NCI-H2171 (cell line): ENCODE measurements around the gene HAT1.

Experiments used
- DNase-seq: peaks from one replicate; lab custom pipeline; 2025; lab: John Stamatoyannopoulos, UW

Gene HAT1

DNA sequence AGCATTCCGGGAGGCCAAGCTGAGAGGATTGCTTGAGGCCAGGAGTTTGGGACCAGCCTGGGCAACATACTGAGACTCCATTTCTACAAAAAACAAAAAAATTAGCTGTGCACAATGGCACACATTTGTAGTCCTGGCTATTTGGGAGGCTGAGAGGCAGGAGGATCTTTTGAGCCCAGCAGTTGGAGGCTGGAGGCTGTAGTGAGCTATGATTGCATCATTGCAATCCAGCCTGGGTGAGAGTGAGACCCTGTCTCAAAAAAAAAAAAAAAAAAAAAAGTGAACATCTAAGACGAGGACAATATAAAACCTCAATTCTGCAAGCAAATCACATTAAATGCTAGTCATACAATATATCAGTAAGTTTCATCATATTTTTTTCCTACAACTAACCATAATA lies 2.8 kb upstream of the HAT1 start:
- DNase-seq, result no peak

DNA sequence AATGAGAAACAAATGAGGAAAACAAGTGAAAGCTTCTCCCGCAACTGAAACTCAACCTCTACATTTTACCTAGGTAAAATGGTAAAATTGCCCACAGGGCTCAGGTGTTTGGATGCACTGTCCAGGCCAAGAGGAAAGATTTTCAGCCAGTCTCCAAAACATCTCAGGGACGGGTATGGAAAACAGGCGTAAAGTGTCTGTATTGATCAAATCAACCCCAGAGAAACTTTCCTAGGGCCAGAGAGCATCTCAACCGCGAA lies 361 bp upstream of the HAT1 start:
- no peak for DNase-seq

DNA sequence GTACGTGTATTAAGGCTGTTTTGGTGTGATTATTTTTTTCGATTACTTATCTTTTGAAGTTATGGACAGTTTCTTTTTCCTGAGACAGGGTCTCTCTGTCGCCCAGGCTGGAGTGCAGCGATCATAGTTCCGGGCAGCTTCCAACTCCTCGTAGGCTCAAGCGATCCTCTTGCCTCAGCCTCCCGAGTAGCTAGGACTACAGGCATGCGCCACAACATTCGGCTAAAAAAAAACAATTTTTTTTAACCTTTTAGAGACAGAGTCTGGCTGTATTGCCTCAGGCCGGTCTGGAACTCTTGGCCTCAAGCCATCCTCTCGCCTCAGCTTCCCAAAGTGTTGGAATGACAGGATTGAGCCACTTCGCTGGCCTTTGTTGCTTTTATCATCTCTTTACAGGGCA lies 945 bp downstream of the HAT1 start:
- no peak for DNase-seq

DNA sequence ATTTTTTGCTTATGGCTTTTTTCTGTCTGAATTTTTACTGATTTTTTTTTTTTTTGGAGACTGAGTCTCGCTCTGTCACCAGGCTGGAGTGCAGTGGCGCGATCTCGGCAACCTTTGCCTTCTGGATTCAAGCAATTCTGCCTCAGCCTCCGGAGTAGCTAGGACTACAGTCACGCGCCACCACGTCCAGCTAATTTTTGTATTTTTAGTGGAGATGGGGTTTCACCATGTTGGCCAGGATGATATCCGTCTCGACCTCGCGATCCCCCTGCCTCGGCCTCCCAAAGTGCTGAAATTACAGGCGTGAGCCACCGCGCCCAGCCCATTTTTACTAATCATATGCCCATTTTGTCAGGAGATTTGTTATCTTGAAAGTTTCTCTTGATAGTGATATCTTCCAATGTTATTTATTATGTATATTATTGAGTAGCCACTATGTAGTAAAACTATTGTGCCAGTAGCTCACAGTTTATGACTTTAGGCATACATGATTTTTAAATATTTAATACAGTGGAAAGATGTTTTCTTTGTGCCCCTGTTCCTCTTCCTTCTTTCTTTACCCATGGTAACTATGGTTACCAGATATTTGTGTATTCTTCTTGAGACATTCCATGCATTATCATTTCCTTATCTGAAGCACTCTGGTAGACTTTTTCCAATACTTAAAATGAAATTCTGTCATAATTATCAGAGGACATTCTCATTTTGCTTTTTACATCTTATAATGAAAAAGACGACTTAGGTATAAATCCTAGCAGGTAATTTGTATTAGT lies 2.1 kb downstream of the HAT1 start:
- no peak for DNase-seq

DNA sequence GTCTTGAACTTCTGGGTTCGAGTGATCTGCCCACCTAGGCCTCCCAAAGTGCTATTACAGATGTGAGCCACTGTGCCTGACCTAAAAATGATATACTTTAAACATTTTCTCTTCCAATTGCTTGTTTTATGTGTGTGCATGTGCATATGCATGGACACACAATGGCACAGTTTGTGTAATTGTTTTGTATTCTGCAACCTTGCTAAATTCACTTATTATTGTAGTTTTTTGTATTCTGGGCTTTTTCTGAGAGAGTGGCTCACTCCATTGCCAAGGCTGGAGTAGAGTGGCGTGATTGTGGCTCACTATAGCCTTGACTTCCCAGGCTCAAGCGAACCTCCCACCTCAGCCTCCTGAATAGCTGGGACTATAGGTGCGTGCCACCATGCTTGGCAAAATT lies 8.1 kb downstream of the HAT1 start:
- no peak for DNase-seq

DNA sequence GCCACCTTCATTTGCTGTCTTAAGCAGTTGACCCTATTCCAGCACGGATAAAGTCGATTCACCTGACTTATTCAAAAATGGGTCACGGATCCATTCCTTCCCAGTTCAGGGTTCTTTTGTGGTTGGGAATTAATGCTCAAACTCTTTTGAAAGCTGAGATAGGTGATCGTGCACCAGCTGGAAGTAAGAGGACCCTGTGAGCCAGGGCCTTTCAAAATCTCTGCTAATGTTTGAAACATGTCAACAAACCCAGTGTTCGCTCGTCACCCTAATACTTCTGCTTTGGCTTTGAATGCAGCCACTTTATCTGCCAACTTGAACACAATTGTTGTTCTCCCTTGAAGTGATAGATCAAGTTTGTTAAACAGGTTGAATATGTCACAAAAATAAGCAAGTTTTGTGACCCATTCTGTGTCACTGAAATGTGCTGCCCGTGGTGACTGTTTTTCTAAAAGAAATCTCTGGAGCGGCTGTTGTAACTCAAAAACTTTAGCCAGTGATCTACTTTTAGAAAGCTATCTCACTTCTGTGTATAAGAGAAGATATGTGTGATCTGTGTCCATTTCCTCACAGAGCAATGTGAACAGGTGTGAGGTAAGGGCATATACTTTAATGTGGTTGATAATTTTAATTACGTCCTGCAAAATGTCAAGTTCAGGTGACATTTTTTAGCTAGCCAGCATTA lies 16.9 kb downstream of the HAT1 start:
- no peak for DNase-seq

DNA sequence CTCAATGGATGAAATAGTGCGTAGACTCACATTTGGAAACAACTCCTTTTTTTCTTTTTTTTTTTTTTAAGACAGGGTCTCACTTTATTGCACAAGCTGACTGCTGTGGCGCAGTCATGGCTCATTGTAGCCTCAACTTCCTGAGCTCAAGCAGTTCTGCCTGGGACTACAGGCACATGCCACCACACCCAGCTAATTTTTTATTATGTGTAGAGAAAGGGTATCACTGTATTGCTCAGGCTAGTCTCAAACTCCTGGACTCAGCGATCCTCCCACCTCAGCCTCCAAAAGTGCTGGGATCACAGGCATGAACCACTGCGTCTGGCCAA lies 17.4 kb downstream of the HAT1 start:
- no peak for DNase-seq

DNA sequence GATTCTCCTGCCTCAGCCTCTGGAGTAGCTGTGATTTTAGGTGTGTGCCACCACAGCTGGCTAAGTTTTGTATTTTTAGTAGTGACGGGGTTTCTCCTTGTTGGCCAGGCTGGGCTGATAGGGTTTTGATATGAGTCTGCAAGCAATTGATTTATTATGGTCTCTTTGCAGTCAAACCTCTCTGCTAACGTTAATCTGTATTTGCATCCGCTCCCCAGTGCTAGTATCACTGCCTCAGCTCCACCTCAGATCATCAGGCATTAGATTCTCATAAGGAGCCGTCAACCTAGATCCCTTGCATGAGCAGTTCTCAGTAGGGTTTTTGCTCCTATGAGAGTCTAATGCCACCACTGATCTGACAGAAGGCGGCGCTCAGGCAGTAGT lies 19.0 kb downstream of the HAT1 start:
- DNase-seq, result no peak

DNA sequence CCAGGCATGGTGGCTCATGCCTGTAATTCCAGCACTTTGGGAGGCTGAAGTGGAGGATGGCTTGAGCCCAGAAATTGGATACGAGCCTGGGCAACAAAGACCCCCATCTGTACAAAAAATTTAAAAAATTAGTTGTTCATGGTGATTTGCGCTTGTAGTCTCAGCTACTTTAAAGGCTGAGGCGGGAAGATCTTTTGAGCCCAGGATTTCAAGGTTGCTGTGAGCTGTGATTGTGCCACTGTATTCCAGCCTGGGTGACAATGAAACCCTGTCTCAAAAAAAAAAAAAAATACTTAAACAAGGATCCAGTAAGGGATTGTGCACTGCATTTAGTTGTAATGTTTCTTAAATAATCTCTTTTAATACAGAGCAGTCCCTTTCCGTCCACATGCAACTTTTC lies 21.6 kb downstream of the HAT1 start:
- DNase-seq, result no peak

DNA sequence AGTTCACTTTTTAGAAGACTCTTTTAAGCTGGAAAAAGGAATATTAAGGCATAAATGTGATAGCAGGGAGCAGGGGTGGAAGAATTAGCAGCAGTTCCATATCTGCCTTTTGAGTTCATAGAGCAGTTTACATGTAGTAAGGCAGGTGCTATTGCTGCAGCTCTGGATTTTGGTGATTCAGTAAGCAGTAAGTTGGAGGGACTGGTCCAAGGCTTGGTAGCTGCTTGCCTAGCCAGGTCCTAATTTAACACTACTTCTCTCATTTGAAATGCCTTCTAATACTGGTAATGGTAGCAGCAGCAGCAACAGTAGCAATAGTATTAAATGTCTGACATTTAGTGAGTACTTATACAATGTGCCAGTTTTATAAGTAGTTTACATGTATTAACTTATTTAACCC lies 30.0 kb downstream of the HAT1 start:
- DNase-seq, result no peak

DNA sequence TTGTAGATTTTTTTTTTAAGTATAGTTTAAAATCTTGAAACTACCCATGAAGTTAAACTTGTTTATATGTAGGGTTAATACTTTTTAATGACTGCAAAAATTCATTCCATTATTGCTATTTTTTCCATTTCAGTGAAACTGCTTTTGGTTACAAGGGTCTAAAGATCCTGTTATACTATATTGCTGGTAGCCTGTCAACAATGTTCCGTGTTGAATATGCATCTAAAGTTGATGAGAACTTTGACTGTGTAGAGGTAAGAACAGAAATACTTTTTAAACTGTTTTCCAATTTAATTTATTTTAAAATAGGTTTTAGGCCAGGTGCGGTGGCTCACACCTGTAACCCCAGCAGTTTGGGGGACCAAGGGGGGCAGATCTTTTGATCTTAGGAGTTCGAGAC lies 30.5 kb downstream of the HAT1 start:
- DNase-seq, result no peak

DNA sequence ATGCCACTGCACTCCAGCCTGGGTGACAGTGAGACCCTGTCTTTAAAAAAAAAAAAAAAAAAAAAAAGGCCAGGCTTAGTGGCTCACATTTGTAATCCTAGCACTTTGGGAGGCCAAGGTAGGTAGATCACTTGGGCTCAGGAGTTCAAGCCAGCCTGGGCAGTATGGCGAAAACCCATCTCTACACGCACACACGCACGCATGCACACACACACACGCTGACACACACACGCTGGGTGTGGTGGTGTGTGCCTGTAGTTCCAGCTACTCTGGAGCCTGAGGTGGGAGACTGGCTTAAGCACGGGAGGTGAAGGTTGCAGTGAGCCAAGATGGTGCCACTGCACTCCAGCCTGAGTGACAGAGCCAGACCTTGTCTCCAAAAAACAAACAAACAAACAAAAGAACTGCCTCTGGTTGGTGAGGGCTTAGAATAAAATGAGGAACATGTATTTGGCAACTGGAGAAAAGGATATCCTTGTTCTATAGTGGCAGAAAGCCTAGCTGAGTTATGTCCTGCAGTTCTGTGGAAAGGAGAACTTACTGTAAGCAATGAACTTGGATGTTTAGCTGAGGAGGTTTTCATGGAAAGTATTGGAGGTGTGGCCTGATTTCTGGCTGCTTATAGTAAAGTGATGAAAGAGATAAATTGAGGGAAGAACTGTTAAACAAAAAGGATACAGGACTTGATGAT lies 34.0 kb downstream of the HAT1 start:
- no peak for DNase-seq

DNA sequence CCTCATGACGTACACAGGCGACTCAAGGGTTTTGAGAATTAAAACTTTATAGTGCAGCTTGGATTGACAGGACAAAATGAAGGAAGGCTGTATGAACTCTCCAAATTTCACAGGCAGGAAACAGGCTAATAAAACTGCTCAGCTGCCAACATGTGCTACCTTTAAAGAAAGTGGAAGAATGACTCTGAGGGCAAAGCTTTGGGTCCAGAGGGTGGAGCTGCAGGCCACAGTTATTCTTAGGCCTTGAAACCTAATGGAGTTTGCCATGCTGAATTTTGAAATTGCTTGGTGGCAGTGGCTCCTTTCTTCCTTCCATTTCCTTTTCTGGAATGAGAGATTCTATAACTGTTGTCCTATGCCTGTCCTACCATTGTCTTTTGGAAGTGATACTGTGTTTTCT lies 34.8 kb downstream of the HAT1 start:
- no peak for DNase-seq

DNA sequence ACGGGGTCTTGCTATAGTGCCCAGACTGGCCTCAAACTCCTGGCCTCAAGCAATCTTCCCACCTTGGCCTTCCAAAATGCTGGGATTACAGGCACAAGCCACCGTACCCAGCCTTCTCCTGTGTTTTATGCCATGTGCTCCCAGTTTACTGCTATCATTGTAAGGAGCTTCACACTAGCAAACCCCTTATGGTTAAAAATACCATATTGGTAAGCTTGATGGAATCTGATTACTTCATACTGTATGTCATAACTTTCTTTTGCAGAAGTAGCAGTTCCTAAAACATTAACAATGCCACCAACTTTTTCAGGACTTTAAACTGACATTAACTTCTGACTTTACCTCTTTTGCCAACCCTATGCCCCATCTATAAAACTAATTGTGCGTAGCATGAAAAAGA lies 36.2 kb downstream of the HAT1 start:
- DNase-seq, result no peak

DNA sequence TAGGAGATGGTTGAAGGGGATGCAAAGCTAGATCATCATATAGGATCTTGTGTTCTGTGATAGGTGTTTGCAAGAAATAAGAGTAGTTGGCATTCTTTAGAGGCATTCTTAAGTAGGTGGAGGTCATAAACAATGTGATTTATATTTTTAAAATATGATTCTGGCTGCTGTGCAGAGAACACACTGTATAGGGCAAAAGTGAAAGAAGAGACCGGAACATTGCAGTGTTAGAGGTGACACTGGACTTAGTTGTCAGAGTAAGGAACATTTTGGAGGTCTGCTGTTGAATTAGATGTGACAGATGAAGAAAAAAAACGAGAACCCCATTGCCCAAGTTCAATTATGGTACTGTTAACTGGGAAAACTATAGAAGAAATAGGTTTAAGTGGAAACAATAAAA lies 37.7 kb downstream of the HAT1 start:
- no peak for DNase-seq

DNA sequence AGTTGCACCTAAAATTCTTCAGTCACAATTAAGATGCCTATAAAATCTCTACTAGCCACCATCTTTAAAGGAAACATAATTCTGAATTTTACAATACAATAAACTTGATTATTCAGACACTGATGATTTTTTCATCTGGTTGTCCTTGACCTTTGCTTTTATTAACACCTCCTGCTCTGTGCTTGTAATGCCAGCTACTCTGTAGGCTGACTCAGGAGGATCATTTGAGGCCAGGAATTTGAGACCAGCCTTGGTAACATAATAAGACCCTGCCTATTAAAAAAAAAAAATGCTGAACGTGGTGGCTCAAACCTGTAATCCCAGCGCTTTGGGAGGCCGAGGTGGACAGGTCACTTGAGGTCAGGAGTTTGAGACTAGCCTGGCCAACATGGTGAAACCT lies 38.3 kb downstream of the HAT1 start:
- no peak for DNase-seq

DNA sequence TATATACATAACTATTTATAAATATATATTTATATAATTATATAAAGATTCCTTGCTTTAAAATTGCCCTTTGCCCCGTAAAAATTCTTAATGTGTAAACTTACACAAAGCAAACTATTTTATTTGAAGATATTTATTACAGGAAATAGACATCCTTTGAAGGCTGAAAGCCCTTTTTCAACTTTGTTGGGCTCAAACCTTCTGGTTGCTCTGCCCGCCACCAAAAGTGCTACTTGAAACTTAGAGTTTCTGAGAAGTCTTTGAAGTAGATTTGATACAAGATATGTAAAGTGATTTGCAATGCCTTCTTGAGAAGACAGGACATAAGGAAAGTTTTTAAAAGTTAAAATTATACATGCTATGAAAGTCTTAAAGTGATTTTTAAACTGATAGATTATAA lies 40.9 kb downstream of the HAT1 start:
- DNase-seq, result no peak

DNA sequence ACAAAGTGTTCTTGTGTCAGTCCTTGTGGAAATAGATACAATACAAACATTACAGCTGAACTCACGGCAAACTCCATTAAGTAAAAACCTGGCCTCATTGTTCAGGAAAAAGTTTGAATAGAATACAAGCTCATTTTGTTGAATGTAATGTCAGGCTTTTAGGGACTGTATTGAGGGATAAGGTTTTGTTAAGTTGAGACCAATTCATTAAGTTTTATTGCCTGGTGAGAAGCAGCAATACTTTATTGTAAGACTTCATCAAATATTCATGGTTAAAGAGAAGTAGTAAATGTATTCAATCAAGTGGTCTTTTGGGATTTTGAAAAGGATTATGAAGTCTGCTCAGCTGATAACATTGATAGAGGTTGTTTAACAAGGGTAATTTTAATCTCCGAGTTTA lies 42.0 kb downstream of the HAT1 start:
- DNase-seq, result no peak

DNA sequence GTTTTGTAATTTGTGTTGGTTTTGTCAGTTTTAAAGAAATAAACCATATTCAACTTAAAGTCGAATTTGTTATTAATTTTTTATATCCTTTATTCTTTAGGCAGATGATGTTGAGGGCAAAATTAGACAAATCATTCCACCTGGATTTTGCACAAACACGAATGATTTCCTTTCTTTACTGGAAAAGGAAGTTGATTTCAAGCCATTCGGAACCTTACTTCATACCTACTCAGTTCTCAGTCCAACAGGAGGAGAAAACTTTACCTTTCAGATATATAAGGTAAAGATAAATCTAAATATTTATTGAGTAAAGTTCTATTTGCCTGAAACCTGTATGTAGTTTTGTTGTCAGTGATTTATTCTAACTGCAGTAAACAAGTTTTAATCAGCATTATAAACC lies 43.0 kb downstream of the HAT1 start:
- no peak for DNase-seq

DNA sequence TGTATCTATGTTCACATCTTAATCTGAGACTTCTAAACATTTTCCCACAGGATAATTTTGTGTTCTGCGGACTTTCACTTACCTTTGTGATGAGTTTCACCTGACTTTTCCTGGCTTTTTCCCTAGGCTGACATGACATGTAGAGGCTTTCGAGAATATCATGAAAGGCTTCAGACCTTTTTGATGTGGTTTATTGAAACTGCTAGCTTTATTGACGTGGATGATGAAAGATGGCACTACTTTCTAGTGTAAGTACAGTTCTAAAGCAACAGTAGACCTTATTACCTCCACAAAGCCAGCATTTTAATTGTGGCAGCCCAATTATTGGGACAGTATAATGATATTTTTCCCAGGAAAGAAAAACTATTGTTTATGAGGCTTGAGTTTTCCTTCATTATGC lies 43.4 kb downstream of the HAT1 start:
- no peak for DNase-seq

DNA sequence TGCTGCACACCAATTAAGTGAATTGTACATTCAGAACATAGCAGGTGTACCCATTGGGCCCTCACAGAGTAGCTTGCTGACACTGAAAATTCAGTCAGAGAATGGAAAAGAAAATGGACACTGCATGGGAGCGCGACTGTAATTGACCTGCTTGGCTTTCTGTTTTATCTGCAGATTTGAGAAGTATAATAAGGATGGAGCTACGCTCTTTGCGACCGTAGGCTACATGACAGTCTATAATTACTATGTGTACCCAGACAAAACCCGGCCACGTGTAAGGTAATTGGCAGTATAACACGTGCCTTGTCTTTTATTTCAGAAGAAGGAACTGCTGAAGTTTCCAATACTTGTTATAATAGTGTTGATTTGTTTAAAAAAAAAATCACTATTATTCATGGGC lies 44.0 kb downstream of the HAT1 start:
- no peak for DNase-seq

DNA sequence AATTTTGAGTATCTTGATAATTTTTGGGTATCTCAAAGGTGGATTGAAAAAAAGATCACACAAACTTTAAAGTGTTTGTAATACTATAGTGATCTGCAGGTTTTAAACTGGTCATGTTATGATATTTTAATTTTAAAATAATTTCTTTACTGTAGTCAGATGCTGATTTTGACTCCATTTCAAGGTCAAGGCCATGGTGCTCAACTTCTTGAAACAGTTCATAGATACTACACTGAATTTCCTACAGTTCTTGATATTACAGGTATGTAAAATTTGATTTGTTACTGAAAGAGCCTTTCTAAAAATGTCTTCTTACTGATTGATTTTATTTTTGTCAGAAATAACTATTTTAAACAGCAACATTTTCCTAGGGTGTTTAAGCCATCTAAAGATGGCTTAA lies 44.4 kb downstream of the HAT1 start:
- no peak for DNase-seq

DNA sequence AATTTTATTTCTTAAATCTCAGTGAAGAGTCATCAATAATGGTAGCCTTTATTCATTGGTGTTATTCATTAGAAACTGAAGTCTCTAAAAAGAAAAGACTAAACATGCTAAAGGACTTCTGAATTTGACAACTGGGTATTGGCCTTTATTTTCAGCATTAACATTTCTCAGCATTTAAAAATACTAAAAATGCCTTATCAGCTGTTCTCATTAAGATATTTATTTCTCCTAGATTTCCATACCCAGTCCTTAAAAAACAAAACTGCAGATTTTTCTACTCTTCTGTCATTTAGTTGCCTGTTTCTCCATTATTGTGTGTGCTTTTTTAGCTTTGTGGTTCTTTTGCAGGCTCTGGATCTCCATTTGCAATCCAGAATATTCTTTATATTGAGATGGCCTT lies 46.2 kb downstream of the HAT1 start:
- no peak for DNase-seq
